ENCODE measurements around the gene XBP1.
A peak's percentile ranks its signal among the peaks of the same experiment; 100 is the strongest.
"Not testable (repeated sequence)": the region's sequence is repeated elsewhere in the genome, so short reads cannot be mapped to it uniquely, and the experiment has no call there.

Gene XBP1

DNA sequence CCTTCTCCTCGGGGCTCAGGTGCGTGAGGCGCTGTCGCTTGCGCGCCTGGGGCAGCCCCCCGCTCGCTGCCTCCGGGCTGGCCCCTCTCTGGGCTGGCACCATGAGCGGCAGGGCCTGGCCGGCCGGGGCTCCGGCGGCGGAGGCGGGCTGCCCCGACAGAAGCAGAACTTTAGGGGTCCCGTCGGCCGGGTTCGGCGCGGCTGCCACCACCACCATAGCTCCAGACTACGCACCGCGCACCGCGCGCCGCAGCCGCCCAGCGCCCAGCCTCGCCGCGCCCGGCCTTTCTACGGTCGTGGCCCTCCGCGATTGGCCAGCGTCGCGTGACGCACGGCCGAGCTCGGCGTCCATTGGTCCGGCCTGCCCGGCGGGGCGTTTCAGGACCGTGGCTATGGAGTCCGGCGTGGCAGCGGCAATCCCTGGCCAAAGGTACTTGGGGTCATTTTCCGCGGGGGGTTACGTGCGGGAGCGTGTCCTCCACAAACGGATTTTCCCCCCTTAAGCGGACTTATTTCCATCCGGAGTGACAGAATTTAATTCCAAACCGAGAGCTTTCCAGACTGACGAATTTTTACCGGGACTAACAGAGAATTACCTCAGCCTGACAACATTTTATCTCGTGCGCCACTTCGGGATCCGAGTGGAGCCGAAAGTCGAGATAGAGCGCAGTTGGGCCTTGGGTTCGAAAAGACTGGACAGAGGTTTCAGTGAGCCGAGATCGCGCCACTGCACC lies at the start of gene XBP1:
XBP1 (minus strand) TSS at position 262 of the 734 bp plus-strand sequence.
- DNase-seq = peak; percentile 83

DNA sequence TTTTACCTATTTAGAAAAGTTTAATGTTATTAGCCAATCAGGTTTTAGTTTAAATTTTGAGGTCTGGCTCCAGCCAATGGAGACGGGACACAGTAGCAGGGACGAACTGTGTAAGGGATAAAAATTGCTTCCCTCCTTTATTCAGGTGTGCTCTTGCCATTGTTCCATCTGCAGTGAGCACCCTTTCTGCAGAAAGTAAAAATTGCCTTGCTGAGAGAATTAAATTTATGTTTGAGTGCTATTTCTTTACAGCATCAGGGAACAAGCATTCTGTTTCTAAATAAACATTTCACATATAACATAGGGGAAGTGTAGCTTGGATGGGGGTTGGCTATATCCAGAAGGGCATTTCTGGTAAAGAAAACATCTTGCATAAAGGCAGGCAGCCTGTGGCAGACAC lies 46.6 kb upstream of the XBP1 start:
- DNase-seq = no peak

DNA sequence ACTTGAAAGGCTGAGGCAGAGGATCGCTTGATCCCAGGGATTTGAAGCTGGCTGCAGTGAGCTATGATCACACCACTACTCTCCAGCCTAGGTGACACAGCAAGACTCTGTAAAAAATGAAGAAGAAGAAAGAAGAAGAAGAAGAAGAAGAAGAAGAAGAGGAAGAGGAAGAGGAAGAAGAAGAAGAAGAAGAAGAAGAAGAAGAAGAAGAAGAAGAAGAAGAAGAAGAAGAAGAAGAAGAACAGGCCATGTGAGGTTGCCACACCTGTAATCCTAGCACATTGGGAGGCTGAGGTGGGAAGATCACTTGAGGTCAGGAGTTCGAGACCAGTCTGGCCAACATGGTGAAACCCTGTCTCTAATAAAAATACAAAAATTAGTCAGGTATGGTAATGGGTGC lies 43.9 kb upstream of the XBP1 start:
- not testable (repeated sequence) for DNase-seq

DNA sequence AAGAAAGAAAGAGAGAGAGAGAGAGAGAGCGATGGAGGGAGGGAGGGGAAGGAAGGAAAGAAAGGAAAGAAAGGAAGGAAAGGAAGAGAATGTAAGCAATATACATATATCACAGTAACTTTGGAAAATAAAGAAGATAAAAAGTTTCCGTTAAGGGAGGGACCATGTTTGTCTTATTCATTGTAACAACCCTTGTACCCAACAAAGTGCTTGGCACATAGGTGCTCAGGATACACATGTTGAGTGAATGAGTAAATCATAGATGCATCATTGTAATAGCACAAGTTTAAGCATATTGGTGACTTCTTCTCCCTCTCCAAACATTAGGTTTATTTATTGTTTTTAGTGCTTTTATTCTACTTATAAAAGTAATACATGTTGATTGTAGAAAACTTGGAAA lies 43.3 kb upstream of the XBP1 start:
- no peak for DNase-seq

DNA sequence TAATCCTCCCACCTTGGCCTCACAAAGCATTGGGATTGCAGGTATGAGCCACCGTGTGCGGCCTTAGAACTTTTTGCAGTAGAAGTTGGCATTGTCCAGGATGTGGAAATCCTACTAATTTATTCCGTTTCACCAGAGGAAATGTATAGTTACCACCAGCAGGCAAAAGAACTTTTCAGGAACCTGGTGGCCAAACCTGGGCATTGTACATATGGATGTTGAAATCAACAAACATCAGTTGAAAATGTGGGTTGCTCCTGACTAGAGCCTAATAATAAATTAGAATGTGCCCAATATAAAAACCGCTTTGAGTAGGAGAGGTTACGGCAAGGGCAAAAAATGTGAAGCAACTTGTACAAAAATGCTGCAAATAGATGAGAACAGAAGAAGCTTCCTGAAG lies 40.7 kb upstream of the XBP1 start:
- no peak for DNase-seq

DNA sequence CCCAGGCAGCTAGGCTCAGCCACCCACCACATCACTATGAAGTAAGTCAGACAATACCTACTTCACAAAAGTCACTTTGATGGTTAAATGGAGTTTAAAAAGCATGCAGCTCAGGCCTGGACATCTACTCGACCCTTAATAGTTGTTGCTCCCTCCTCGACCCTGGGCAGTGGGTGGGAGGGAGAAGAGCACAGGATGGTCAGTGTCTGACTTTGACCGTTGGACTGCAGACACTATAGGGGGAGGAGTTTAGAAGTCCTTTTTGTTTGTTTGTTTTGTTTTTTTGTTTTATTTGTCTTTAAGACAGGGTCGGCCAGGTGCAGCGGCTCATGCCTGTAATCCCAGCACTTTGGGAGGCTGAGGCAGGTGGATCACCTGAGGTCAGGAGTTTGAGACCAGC lies 38.6 kb upstream of the XBP1 start:
- DNase-seq = no peak

DNA sequence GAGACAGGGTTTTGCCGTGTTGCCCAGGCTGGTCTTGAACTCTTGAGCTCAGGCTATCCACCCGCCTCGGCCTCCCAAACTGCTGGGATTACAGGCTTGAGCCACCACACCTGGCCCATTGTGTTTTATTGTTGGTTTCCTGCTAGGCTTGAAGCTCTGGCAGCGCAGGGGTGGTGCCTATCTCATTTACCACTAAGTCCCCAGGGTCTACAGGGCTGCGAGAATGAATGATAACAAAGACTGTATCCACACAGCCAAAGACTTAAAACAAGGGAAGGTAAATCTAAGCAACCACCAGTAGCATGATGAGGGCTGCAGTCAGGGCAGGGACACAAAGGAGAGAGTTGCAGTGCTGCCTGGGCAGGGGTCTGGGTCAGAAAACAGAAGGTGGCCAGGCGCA lies 37.3 kb upstream of the XBP1 start:
- no peak for DNase-seq

DNA sequence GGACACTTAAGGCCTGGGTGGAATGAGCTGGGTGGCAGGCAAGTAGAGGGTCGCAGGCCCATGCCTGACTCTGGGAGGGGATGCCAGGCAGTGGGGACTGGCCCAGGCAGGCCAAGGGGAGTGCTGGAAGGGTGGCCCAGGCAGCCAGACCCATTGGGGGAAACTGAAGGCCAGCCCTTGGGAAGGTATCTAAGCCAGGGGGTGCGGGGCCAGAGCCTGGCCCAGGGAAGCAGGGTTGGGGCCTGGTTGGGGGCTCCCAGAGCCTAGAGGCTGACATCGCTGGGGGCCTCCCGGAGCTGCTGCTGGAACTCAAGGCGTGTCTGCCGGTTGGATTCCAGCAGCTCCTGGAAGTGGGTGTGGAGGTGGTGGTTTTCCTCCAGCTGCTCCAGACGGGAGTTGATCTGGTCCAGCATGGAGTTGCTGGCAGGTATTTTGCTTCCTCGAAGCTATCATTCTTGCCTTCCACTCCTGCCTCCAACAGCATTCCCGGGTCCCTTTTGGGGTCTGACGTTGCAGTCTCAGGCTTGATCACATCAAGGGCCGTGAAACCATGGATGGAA lies 35.3 kb upstream of the XBP1 start:
- no peak for DNase-seq

DNA sequence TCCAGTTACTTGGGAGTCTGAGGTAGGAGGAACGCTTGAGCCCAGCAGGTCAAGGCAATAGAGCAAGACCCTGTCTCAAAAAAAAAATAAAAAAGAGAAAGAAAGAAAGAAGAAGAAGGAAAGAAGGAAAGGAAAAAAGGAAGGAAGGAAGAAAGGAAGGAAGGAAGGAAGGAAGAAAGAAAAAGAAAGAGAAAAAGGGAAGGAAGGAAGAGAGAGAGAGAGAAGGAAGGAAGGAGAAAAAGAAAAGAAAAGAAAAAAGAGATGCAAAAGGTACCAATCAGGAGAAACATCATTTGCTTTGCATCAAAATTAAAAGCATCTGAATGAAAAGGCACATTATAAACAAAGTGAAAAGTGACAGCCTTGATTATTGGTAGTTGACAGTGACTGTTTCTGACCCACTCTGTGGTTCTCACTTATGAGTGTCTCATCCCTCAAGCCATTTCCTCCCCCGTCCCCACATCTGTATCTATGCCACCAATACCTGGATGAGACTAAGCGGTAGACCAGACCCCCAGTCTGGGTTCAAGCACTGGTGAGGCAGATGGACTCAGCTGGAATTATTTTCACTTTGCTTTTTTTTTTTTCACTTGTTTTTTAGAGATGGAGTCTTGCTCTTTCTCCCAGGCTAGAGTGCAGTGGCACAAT lies 33.0 kb upstream of the XBP1 start:
- no peak for DNase-seq

DNA sequence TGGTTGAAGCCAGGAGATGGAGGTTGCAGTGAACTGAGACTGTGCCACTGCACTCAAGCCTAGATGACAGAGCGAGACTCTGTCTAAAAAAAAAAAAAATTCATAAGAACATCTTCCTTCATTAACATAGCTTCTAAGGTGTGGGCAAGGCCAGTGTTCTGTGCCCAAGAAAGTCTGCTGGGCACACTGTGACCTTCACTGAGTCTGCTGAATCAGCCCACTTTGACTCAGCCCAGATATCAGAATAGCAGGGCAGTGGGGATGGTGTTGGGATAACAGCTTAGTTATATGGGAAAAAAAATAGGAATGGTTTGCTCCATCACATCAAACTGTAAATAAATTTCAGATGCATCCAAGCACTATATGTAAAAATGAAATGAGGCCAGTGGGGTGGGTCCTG lies 32.4 kb upstream of the XBP1 start:
- no peak for DNase-seq

DNA sequence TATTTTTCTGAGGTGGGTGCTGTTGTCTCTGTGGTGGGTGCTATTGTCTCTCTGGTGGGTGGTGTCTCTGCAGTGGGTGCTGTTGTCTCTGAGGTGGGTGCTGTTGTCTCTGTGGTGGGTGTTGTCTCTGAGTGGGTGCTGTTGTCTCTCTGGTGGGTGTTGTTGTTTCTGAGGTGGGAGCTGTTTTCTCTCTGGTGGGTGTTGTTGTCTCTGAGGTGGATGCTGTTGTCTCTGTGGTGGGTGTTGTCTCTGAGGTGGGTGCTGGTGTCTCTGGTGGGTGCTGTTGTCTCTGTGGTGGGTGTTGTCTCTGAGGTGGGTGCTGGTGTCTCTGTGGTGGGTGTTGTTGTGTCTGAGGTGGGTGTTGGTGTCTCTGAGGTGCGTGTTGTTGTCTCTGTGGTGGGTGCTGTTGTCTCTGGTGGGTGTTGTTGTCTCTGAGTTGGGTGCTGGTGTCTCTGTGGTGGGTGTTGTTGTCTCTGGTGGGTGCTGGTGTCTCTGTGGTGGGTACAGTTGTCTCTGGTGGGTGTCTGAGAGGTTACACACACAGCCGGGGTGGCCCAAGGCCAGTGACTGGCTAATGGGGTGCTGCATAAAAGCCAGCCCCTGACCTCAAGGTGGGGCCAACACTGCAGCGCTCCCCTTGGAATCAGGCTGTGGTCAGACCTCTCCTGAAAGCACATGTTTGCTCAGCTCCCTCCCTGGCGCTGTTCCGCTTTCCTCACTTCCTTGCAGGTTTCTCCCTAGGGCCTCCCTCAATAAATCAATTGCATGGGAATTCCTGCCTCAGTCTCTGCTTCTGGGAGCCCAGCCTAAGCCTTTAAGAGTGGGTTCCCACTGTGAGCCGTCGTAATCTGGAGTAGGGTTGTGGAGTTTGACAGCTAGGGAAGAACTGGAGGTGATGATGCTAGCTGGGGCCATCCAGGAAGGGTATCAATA lies 31.0 kb upstream of the XBP1 start:
- no peak for DNase-seq

DNA sequence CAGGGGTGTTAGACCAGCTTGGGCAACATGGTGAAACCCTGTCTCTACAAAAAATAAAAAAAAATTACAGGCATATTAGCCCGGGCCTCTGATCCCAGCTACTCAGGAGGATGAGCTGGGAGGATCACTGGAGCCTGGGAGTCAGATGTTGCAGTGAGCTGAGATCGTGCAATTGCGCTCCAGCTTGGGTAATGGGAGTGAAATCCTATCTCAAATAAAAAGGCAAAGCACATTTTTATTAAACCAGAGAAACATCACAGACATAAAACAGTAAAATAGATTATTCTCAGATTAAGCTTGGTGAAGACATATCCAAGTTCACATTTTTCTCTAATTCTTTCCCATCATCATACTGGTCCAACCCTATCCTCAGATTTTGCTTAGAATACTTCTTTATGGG lies 30.1 kb upstream of the XBP1 start:
- DNase-seq = no peak

DNA sequence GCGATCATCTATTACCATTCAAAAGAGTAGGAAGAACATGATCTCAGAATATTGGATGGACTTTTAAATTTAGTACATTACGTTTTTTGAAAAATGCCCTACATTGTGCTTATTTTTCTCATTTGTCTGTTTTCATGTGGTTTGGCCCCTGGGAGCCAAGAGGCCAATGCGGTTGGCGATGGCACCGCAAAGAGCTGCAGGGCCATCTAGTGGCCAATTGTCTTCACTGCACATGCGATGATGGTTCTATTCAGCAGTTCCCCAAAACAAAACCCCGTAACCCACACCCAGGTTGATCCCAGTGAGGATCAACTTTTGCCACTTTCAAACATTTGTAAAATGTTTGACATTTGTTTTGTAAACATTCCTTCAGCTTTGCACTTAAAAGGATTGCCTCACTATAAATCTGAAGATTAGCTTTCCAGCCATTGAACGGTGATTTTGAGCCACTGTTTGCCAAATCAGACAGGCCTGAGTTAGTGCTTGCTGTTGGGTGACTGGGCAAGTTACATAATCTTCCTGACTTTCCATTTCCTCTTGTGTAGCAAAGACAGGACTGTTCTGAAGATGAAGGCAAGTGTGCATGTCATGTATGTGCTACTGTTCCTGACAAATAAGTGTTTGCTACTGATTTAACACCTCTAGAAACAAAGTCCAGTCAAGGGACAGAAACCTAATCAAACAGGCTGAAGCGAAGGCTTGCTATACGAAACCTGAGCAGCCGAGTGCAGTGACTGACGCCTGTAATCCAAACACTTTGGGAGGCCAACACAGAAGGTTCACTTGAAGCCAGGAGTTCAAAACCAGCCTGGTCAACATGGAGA lies 29.2 kb upstream of the XBP1 start:
- peak; percentile 25 for DNase-seq

DNA sequence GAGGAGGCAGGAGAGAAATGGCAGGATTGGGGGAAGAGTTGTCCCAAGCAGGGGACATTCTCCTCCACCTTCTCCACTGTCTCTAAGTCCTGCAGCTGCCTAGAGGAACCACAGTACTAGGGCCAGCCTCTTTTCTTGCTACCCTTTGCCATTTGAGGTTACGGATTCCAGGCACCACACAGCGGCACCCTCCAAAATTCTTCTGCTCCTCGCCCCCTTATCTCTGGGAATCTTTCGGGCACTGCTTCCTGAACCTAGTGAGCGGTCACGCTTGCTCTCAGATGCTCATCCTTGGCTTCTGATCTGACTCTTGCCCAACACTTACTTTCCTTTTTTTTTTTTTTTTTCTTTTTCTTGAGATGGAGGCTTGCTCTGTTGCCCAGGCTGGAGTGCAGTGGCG lies 26.6 kb upstream of the XBP1 start:
- DNase-seq = no peak

DNA sequence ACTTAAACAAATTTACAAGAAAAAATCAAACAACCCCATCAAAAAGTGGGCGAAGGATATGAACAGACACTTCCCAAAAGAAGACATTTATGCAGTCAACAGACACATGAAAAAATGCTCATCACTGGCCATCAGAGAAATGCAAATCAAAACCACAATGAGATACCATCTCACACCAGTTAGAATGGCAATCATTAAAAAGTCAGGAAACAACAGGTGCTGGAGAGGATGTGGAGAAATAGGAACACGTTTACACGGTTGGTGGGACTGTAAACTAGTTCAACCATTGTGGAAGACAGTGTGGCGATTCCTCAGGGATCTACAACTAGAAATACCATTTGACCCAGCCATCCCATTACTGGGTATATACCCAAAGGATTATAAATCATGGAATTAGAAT lies 26.1 kb upstream of the XBP1 start:
- not testable (repeated sequence) for DNase-seq

DNA sequence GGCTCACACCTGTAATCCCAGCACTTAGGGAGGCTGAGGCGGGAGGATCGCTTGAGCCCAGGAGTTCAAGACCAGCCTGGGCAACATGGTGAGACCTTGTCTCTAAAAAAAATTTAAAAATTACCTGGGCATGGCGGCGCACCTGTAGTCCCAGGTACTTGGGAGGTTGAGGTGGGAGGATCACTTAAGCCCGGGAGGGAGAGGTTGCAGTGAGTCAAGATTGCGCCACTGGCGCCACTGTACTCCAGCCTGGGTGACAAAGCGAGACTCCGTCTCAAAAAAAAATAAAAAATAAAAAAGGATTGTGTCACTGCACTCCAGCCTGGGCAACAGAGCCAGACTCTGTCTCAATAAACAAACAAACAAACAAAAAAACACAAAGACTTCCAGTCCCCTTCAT lies 24.1 kb upstream of the XBP1 start:
- not testable (repeated sequence) for DNase-seq

DNA sequence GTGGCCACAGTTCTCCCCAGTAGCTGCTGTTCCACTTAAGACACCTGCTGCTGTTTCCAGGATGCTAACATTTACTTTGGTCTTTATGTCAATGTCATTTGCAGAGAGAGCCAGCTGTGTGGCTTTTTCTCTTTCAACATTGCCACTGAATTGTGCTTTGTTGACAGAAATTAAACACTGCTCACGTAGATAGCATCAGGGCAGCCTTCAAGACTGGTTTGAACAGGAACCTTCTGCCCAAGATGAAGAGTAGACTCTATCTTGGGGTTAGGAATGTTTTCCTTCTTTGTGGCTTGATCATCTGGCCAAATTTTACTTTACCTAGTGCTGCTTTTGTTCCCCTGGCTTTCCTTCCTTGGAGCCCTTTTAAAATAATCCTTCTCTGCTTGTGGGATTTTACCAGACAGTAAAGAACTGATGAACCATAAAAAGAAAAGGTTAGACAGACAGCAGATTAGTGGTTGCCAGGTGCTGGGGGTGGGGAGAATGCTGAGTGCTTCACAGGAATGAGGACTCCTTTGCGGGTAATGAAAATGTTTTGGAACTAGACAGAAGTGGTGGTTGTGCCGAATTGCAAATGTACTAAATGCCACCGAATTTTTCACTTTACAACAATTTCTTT lies 22.7 kb upstream of the XBP1 start:
- DNase-seq = no peak

DNA sequence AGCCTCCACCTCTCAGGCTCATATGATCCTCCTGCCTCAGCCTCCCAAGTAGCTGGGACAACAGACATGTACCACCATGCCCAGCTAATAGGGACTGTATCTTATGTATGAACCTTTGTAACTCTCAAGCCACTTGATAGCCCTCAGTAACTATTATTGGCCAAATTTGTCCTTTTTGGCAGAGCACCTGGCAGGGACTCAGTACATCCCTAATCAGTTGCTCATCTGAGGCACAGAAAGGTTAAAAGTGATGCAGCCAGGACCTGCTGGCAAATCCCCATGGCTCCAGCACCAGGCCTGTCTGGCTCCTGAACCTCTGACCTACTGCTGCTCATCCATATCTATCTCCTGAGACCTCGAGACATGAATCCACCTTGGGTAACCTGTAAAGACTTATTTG lies 21.1 kb upstream of the XBP1 start:
- no peak for DNase-seq

DNA sequence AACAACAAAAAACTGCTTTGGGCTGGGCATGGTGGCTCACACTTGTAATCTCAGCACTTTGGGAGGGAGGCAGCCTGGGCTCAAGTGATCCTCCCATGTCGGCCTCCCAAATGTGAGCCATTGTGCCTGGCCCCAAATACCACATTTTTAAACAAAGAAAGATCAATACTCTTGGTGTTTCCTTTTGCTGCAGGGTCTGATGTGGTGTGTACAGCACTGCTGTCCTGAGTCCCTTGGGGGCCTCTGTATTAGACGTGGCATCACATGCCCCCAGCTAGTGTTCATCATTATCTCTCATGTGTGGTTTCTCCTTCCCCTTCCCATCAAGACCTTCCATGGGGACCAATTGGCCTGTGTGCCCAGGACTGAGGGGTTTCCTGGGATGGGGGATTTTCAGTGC lies 20.5 kb upstream of the XBP1 start:
- DNase-seq = no peak

DNA sequence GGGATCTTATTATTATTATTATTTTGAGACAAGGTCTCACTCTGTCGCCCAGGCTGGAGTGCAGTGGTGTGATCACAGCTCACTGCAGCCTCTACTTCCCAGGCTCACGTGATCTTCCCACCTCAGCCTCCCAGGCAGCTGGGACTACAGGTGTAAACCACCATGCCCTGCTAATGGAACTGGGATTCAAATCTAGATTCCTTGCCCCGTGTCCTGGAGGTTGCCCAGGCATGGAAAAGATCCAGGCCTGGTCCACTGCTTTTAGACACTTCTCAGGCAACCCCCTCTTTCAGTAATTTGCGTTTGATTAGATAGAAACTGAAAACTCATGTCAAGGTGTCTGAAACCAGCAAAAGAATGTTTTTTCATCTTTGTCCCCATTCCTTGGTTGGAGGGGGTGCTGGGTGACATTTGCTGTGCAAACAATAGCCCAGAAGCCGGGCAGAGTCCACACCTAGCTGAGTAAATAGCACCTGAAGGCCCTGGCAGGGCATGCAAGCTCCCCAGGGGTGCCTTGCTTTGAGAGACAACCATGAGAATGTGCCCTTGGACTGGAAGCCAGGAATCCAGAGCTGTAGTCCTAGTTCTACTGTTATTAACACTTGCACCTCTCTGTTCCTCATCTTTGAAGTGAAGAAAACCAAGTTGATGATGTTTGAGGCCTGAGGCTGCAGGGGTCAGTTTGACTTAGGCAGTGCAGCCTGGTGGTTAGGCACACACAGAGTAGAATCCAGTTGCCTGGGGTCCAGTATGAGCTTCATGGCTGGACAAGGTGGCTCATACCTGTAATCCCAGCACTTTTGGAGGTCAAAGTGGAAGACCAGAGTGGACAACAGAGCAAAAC lies 19.1 kb upstream of the XBP1 start:
- no peak for DNase-seq

Data from NCI-H226 (cell line).